ENCODE results near the gene SPG21. TPM values are rescaled to one million over a fixed set of nuclear protein-coding genes. Genes with fewer than 3 reads are reported as not detected.

Gene SPG21
- total RNA-seq, 1 experiment from 2014 or later = 66.6 TPM

DNA sequence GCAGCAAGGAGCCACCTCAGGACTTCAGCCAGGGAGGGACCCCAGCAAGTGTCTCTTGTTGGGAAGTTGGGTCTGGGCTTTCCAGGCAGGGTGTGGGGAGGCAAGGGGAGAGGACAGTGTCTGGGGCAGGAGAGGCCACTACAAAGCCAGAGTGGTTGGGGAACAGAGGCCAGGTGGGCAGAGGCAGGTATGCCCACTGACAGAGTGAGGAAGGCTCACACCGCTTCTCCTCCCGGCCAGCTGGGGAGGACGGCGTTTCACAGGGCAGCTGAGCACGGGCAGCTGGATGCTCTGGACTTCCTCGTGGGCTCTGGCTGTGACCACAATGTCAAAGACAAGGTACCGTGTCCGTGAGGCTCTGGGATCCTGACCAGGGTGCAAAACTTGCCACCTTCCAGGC is 63.1 kb downstream of the SPG21 start:
- Histone ChIP-seq H3K79me1 (ENCODE audit: insufficient read depth, low read depth, low read length, poor library complexity, severe bottlenecking) (no peaks in the 10 kb centered on the region), H3K9me3 (ENCODE audit: control insufficient read depth, low read depth, low read length) (no peaks in the 10 kb centered on the region), H3K56ac (ENCODE audit: insufficient read length, low read depth, low read length) (no peak overlapping the region), H4K91ac (ENCODE audit: insufficient read length, low read depth, low read length) (no peak overlapping the region), H2BK5ac (ENCODE audit: insufficient read length, low read length) (no peak overlapping the region), H2AFZ (ENCODE audit: low read length) (no peak overlapping the region), H2BK20ac (ENCODE audit: low read depth, low read length, poor library complexity, severe bottlenecking) (no peak overlapping the region), H3K27me3 (ENCODE audit: insufficient read depth, low read length) (no peaks in the 10 kb centered on the region), H3T11ph (ENCODE audit: low read length) (no peak overlapping the region), H2BK12ac (ENCODE audit: insufficient read length, low read depth, low read length) (no peak overlapping the region), H3K14ac (ENCODE audit: insufficient read depth, low read length) (no peak overlapping the region; the same call in 1 of the 2 replicates), H2BK120ac (ENCODE audit: low read depth, low read length, poor library complexity, severe bottlenecking) (no peak overlapping the region), H3K4me1 (ENCODE audit: insufficient read depth, low read length) (no peaks in the 10 kb centered on the region; the same call in 1 of the 2 replicates), H3K27ac (ENCODE audit: insufficient read length, low read depth, low read length) (no peak overlapping the region), H3K79me2 (ENCODE audit: insufficient read depth, low read length) (no peaks in the 10 kb centered on the region), H3K23me2 (ENCODE audit: insufficient read length, low read depth, low read length, poor library complexity, severe bottlenecking) (no peaks in the 10 kb centered on the region), H3K4ac (ENCODE audit: low read depth, low read length) (no peak overlapping the region), H2AK5ac (ENCODE audit: insufficient read length, low read length) (no peak overlapping the region), H4K8ac (replicated peaks; ENCODE audit: insufficient read length, low read depth, low read length) (no peak overlapping the region), H4K5ac (ENCODE audit: insufficient read length, low read depth, low read length) (no peak overlapping the region), H3K18ac (ENCODE audit: insufficient read length, low read depth, low read length) (no peak overlapping the region), H2BK15ac (ENCODE audit: low read depth, low read length) (no peak overlapping the region), H3K4me2 (ENCODE audit: insufficient read depth, insufficient read length, low read length) (no peak overlapping the region), H3K23ac (ENCODE audit: insufficient read length, low read depth, low read length) (no peak overlapping the region), H4K20me1 (ENCODE audit: control insufficient read depth, insufficient read depth, insufficient read length) (no peaks in the 10 kb centered on the region), H3K9ac (ENCODE audit: extremely low read depth, insufficient read length, low read length) (no peak overlapping the region)
- no CpG with 5 or more reads among the region's 8 CpGs for WGBS (ENCODE audit: extremely low coverage, insufficient read length, low lambda C conversion rate)
- Mint-ChIP-seq H3K4me1 (peaks cover 8 to 9% of the 10 kb centered on the region in 2 experiments), H3K4me3 (no peak overlapping the region), H3K27me3 (ENCODE audit: low read depth) (no peaks in the 10 kb centered on the region), H3K36me3 (ENCODE audit: insufficient read depth in 1 of 3, low read depth in 3 of 3) (peaks cover 3 to 10% (median 6%) of the 10 kb centered on the region in 3 experiments; a peak in 5 of 7 replicates), H3K27ac (peak overlapping the region in 1 of 3 experiments; percentile 82; a peak in 1 of 7 replicates), H3K9me3 (no peaks in the 10 kb centered on the region)
- no peak for TF ChIP-seq CTCF (conservative IDR thresholded peaks at IDR 0.05)
- no peak for DNase-seq
